Gastrocnemius medialis (tissue), 4 donors: ENCODE results near the gene SEPHS2.

ENCODE experiments used
- CTCF ChIP-seq, 5 experiments: fragments of 450-650 bp in 3 of 5; fragments of 200-600 bp in 2 of 5; sonication (generic) in 2 of 5; IDR thresholded peaks in 4 of 5; conservative IDR thresholded peaks in 1 of 5; 1 replicate in 4 of 5; 2 replicates in 1 of 5; pipeline ENCODE4 v1.5.1; 2016 to 2019; ENCODE audit warnings: antibody characterized with exemption in 5 of 5, mild to moderate bottlenecking in 3 of 5, moderate library complexity in 3 of 5
- POLR2A ChIP-seq, 2 donors: fragments of 450-650 bp; IDR thresholded peaks; one replicate each; pipeline ENCODE4 v1.6.1; 2017; ENCODE audit warnings: antibody characterized with exemption in 2 of 2, mild to moderate bottlenecking in 2 of 2, moderate library complexity in 2 of 2

- TF ChIP-seq CTCF (IDR thresholded peaks at IDR 0.05 in 4 of 5, conservative IDR thresholded peaks at IDR 0.05 in 1 of 5), result no peak
- no peak for TF ChIP-seq POLR2A (IDR thresholded peaks at IDR 0.05)
These were observed 46.1 kb downstream of the SEPHS2 start for GRCh38 chr16:30399435-30400186.
